Measurements from ENCODE around the gene SLC16A9.
"Not testable (repeated sequence)": the region's sequence is repeated elsewhere in the genome, so short reads cannot be mapped to it uniquely, and the experiment has no call there.

SLC16A9 gene

DNA sequence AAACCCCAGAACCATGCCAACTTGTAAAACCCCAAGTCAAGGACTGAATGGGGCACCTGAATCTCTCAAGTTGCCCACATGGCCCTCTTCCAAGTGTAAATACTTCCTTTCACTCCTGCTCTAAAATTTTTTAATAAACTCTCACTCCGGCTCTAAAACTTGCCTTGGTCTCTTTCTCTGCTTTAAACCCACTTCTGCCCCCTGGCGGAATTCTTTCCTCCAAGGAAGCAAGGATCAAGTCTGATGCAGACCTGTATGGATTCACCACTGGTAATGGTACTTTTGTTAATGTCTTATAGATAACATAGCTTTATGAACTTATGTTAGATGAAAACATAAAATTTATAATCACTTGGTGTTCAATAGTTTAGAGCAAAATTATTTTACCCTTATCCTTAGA is 33.8 kb downstream of the SLC16A9 start:
- no peak for DNase-seq (ENCODE audit: low read depth)
- TF ChIP-seq CTCF (IDR thresholded peaks at IDR 0.05; ENCODE audit: insufficient read depth, low read depth, low read length, missing control alignments), result no peak
- H3K4me3 ChIP-seq (ENCODE audit: low read depth, low read length), result no peak overlapping the region

DNA sequence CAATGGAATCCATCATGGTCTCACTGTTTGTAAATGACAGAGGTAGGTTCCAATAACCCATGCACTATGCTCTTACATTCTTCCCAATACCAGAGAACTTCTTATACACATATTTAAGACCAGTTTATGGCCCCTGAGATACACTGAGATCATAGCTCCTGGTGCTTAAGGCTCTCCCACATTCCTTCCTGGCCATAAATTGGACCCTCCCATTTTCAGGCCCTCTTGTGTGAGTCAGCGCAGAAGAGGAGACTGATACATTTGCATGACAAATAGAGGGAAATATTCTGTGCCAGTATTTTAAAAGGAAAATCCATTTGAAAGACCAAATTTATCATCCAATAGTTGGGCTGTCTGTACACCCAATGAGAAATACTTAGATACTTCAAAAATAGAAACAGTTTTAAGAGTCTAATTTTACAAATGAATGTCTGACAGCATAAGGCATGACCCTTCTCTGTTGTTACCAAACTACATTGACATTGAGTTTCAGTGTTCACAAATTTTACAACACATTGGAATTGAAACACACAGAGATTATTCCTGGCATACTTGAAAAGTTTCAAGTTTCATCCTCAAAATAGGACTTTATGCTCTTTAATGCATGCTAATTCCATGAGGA is 35.3 kb downstream of the SLC16A9 start:
- no peak for TF ChIP-seq CTCF (IDR thresholded peaks at IDR 0.05; ENCODE audit: insufficient read depth, low read depth, low read length, missing control alignments)
- H3K4me3 ChIP-seq (ENCODE audit: low read depth, low read length), result no peak overlapping the region
- DNase-seq (ENCODE audit: low read depth), result no peak

DNA sequence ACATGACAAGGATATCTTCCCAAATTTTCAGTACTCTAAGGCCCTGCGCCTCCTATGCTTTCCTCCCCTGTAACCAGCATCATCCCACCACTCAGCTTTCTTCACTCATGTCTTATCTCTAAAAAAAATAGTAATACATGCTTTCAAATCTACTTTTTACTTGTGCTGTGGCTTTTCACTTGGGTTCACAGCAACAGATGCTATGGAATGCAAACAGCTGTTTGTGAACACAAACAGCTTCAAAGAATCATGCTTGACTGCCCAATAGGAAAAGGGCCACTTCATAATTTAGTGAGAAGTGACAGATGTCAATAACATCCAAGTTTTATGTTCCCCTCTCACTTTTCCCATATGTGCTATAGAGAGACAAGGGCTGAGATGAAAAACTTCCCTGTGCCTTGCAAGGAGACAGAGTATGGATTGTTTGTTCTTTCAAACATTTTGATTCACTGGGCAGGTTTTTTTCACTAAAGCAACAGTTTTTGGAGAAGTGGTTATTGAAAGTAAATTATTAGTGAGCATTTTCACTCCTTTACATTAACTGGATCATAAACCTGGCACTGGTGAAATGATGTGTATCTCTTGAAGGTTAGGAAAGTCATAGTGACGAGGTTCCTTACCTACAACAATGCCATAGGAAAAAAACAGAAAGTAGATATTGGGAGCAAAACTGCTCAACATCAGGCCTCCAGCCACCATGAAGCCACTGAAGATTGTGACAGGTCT is 37.3 kb downstream of the SLC16A9 start:
- H3K4me3 ChIP-seq (ENCODE audit: low read depth, low read length), result no peak overlapping the region
- peak; percentile 18 for DNase-seq (ENCODE audit: low read depth)
- TF ChIP-seq CTCF (IDR thresholded peaks at IDR 0.05; ENCODE audit: insufficient read depth, low read depth, low read length, missing control alignments), result no peak

- no peak for TF ChIP-seq CTCF (IDR thresholded peaks at IDR 0.05; ENCODE audit: insufficient read depth, low read depth, low read length, missing control alignments)
- no peak for DNase-seq (ENCODE audit: low read depth)
- no peak overlapping the region for H3K4me3 ChIP-seq (ENCODE audit: low read depth, low read length)
Observed at GRCh38 chr10:59670269-59670668, 39.4 kb downstream of the SLC16A9 start.

DNA sequence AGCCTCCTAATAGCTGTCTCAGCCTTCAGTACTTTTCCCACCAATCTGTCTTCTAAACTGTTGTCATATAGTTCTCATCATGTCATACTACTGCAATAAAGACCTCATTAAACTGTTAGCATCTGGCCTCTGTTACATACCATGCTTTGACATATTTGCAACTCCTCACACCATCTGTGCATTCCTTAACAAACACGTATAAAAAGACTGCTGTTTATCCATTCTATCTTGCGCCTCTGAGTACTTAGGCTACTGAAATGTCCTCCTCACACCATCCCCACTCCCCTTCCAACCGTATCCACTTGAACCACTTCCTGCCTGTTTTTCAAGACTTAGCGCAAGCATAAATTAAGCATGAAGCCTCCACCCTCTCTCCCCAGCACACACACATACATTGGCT is 41.6 kb downstream of the SLC16A9 start:
- DNase-seq (ENCODE audit: low read depth), result no peak
- no peak for TF ChIP-seq CTCF (IDR thresholded peaks at IDR 0.05; ENCODE audit: insufficient read depth, low read depth, low read length, missing control alignments)
- no peak overlapping the region for H3K4me3 ChIP-seq (ENCODE audit: low read depth, low read length)

GRCh38 chr10:59666310-59666709 is 43.3 kb downstream of the SLC16A9 start:
- DNase-seq (ENCODE audit: low read depth), result no peak
- TF ChIP-seq CTCF (IDR thresholded peaks at IDR 0.05; ENCODE audit: insufficient read depth, low read depth, low read length, missing control alignments), result no peak
- H3K4me3 ChIP-seq (ENCODE audit: low read depth, low read length), result no peak overlapping the region

- DNase-seq (ENCODE audit: low read depth); H3K4me3 ChIP-seq (ENCODE audit: low read depth, low read length): not testable (repeated sequence)
Observed at GRCh38 chr10:59663213-59663612, 46.4 kb downstream of the SLC16A9 start.

Data from GM12865 (cell line).